Right atrium auricular region (tissue), 2 donors: Measurements from ENCODE around the gene DENND4A. TPM values are rescaled to one million over a fixed set of nuclear protein-coding genes. Genes with fewer than 3 reads are reported as not detected.

Source experiments
- DNase-seq: peaks from one replicate; pipeline ENCODE4 v3.0.0-alpha.2; 2019; ENCODE audit warnings: low spot score
- H3K27ac ChIP-seq, 2 donors: fragments of 200-600 bp; sonication (generic); 1 replicate in 1 of 2; 2 replicates in 1 of 2; pipeline ENCODE4 v1.5.1; 2016 to 2019
- H3K27me3 ChIP-seq, 2 donors: fragments of 200-600 bp; sonication (generic); one replicate each; pipeline versions ENCODE4 v1.5.1 to v1.6.0; 2017 to 2019
- H3K36me3 ChIP-seq: fragments of 200-600 bp; sonication (generic); one replicate; pipeline ENCODE4 v1.5.1; 2016
- H3K4me1 ChIP-seq, 2 donors: fragments of 200-600 bp; sonication (generic); one replicate each; pipeline versions ENCODE4 v1.5.1 to v1.6.0; 2017 to 2019
- H3K4me3 ChIP-seq, 2 donors: fragments of 200-600 bp; sonication (generic); 1 replicate in 1 of 2; 2 replicates in 1 of 2; pipeline ENCODE4 v1.5.1; 2017 to 2019; ENCODE audit warnings: mild to moderate bottlenecking in 1 of 2, moderate library complexity in 1 of 2
- H3K9me3 ChIP-seq, 2 donors: fragments of 200-600 bp; sonication (generic); one replicate each; pipeline ENCODE4 v1.5.1; 2019
- CTCF ChIP-seq, 2 donors: fragments of 200-600 bp; sonication (generic); IDR thresholded peaks; one replicate each; pipeline ENCODE4 v1.5.1; 2019; ENCODE audit warnings: antibody characterized with exemption in 2 of 2
- total RNA-seq, 2 donors: library from RNA; depleted of rRNA; stranded (reverse); fragments of >200 nt; gene quantifications; one replicate each; pipeline ENCODE4 v1.1.0, GENCODE V29; 2016

Gene DENND4A
- total RNA-seq, 2 donors from 2014 or later, result 15.2 to 19.4 TPM

GRCh38 chr15:65792988-65793817 lies 1.1 kb upstream of the DENND4A start:
- Histone ChIP-seq H3K4me1 (no peaks in the 10 kb centered on the region), H3K36me3 (no peaks in the 10 kb centered on the region), H3K9me3 (no peaks in the 10 kb centered on the region), H3K27me3 (no peaks in the 10 kb centered on the region), H3K4me3 (peak overlapping the region; percentile 86 to 97), H3K27ac (peak overlapping the region; percentile 99 to 100)
- no peak for TF ChIP-seq CTCF (IDR thresholded peaks at IDR 0.05)
- DNase-seq, result no peak

- DNase-seq, result peak; percentile 69
Observed at GRCh38 chr15:65791335-65792137, 557 bp downstream of the DENND4A start.

GRCh38 chr15:65790694-65791334 lies 1.3 kb downstream of the DENND4A start:
- TF ChIP-seq CTCF (IDR thresholded peaks at IDR 0.05), result no peak
- H3K36me3 ChIP-seq, result no peaks in the 10 kb centered on the region
- DNase-seq, result no peak
- H3K27me3 ChIP-seq, result no peaks in the 10 kb centered on the region
- peak overlapping the region; percentile 99 to 100 for H3K27ac ChIP-seq
- H3K4me1 ChIP-seq, result peaks cover 0 to 5% of the 10 kb centered on the region in 2 donors
- peak overlapping the region; percentile 86 to 97 for H3K4me3 ChIP-seq
- no peaks in the 10 kb centered on the region for H3K9me3 ChIP-seq

More at GRCh38 chr15:65791335-65792137, 557 bp downstream of the DENND4A start:
- peak overlapping the region; percentile 99 to 100 for H3K27ac ChIP-seq
- H3K9me3 ChIP-seq, result no peaks in the 10 kb centered on the region
- no peaks in the 10 kb centered on the region for H3K27me3 ChIP-seq
- H3K4me1 ChIP-seq, result peaks cover 0 to 5% of the 10 kb centered on the region in 2 donors
- peak overlapping the region; percentile 86 to 97 for H3K4me3 ChIP-seq
- TF ChIP-seq CTCF (IDR thresholded peaks at IDR 0.05), result no peak
- no peaks in the 10 kb centered on the region for H3K36me3 ChIP-seq

GRCh38 chr15:65789759-65790425 lies 2.2 kb downstream of the DENND4A start:
- Histone ChIP-seq H3K27ac (no peak overlapping the region), H3K27me3 (no peaks in the 10 kb centered on the region), H3K9me3 (no peaks in the 10 kb centered on the region), H3K4me1 (peaks cover 0 to 5% of the 10 kb centered on the region in 2 donors), H3K4me3 (no peak overlapping the region), H3K36me3 (no peaks in the 10 kb centered on the region)
- no peak for TF ChIP-seq CTCF (IDR thresholded peaks at IDR 0.05)
- no peak for DNase-seq

- Histone ChIP-seq H3K9me3 (no peaks in the 10 kb centered on the region), H3K27ac (no peak overlapping the region), H3K36me3 (no peaks in the 10 kb centered on the region), H3K27me3 (no peaks in the 10 kb centered on the region), H3K4me1 (peaks cover 0 to 5% of the 10 kb centered on the region in 2 donors), H3K4me3 (no peak overlapping the region)
- no peak for DNase-seq
- TF ChIP-seq CTCF (IDR thresholded peaks at IDR 0.05), result no peak
Observed at GRCh38 chr15:65789105-65789504, 3.0 kb downstream of the DENND4A start.
